Small intestine (tissue), 7 donors: ENCODE data around the gene ZBTB43. TPM values are rescaled to one million over a fixed set of nuclear protein-coding genes. Genes with fewer than 3 reads are reported as not detected.

Experiments
- DNase-seq, 2 donors: peaks; one replicate each; pipeline versions ENCODE4 v3.0.0 to v3.0.0-alpha.2; 2013
- FAIRE-seq: peaks from 2 replicates; lab custom pipeline; 2012; peaks lifted over from hg19 to GRCh38; lab: Jason Lieb, UNC
- H3K27ac ChIP-seq, 3 donors: one replicate each; pipeline ENCODE4 v1.5.1; 2013; ENCODE audit warnings: low read length in 2 of 3, mild to moderate bottlenecking in 2 of 3, control low read depth in 1 of 3, inconsistent platforms in 1 of 3, low read depth in 1 of 3, moderate library complexity in 1 of 3
- H3K27me3 ChIP-seq, 3 donors: one replicate each; pipeline ENCODE4 v1.6.1; 2013; ENCODE audit warnings: low read length in 3 of 3, inconsistent platforms in 1 of 3; ENCODE audit not compliant: control insufficient read depth in 3 of 3, insufficient read depth in 3 of 3
- H3K36me3 ChIP-seq, 3 donors: one replicate each; pipeline ENCODE4 v1.6.1; 2013; ENCODE audit warnings: low read length in 3 of 3, inconsistent platforms in 1 of 3, low read depth in 1 of 3, mild to moderate bottlenecking in 1 of 3, moderate library complexity in 1 of 3; ENCODE audit not compliant: control insufficient read depth in 3 of 3, insufficient read depth in 2 of 3
- H3K4me1 ChIP-seq, 3 donors: one replicate each; pipeline ENCODE4 v1.6.1; 2013; ENCODE audit warnings: low read length in 2 of 3, inconsistent platforms in 1 of 3, low read depth in 1 of 3, mild to moderate bottlenecking in 1 of 3, moderate library complexity in 1 of 3; ENCODE audit not compliant: control insufficient read depth in 3 of 3, insufficient read depth in 2 of 3
- H3K4me3 ChIP-seq, 3 donors: one replicate each; pipeline ENCODE4 v1.5.1; 2013; ENCODE audit warnings: low read length in 3 of 3, control low read depth in 1 of 3, inconsistent platforms in 1 of 3, low read depth in 1 of 3, mild to moderate bottlenecking in 1 of 3, moderate library complexity in 1 of 3
- H3K9me3 ChIP-seq, 2 donors: one replicate each; pipeline ENCODE4 v1.6.1; 2013; ENCODE audit warnings: low read depth in 1 of 2, low read length in 1 of 2; ENCODE audit not compliant: control insufficient read depth in 2 of 2, insufficient read depth in 1 of 2
- WGBS, 3 donors: extraction: QIAGEN DNeasy Blood & Tissue Kit; methylation state at CpG; one replicate each; pipeline ENCODE4 v1.1.7; 2013; 5-methylcytosine and 5-hydroxymethylcytosine counted together
- polyA plus RNA-seq, 4 donors: library from polyadenylated mRNA; stranded (reverse) in 3 of 4; unstranded in 1 of 4; fragments of 200-250 nt in 3 of 4; fragments of 120-200 nt in 1 of 4; gene quantifications; one replicate each; pipeline versions ENCODE4 v1.2.1 to v1.2.3, GENCODE V29; 2013
- donor health status: healthy with polysubstance abuse.
- donor health status: control.
- donor health status: control.
- donor health status: Bipolar disorder and iron deficiency.
- donor health status: healthy.

ZBTB43 gene
- polyA plus RNA-seq, 4 donors: 2.2 to 10.6 (median 4.3) TPM

DNA sequence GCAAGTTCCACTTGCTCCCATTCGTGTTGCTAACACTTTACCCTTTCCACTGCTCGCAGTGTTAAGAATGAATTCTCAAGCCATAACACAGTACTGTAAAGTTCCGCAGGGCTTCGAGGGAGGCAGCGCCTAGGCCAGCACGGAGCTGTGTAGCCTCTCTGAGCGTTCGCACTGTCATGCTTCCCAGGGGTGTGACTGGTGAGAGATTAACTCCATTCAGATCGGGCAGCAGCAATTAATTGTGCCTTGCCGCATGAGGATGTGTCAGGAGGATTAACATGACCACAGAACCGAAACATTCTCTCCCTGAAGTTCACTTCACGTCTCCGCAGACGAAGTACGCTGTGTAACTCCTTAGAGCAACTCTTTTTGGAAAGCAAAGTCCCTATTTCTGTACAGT, 78.8 kb downstream of the ZBTB43 start:
- 71 to 85% (median 80%) methylated on average over 15 of the region's 15 CpGs for WGBS, 3 donors
- Histone ChIP-seq H3K4me3 (no peak overlapping the region), H3K27ac (no peak overlapping the region), H3K27me3 (no peaks in the 10 kb centered on the region), H3K36me3 (peaks cover 2 to 38% (median 5%) of the 10 kb centered on the region in 3 donors), H3K4me1 (peaks cover 0 to 9% (median 0%) of the 10 kb centered on the region in 3 donors), H3K9me3 (no peaks in the 10 kb centered on the region)
- DNase-seq (peak; percentile 9 to 25), FAIRE-seq (no peak)

DNA sequence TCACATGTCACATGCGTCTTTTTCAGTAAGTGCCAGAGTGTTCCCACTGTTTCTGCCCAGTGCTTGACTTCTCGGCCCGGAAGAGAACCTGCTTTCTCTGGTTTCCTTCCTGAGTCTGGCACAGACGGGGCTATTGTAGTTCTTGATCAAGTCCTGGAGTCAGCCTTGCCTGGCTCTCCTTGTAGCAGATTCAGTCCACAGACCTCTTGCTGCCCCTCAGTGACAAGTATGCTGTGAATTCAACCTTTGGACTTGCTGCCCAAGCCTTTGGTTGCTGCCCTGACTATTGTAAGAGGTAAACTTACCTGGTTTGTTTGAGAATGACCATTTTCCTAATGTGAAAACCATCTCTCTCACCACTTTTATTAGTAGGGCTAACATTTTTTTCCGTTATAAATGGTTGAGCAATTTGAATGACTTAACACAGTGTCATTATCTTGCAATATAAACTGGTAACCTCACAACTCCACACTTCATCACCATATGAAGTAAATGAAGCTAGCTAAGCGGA, 80.3 kb downstream of the ZBTB43 start:
- no peak overlapping the region for H3K4me3 ChIP-seq
- H3K27me3 ChIP-seq: no peaks in the 10 kb centered on the region
- whole genome bisulfite sequencing, 3 donors: 78 to 84% (median 82%) methylated on average over 6 of the region's 6 CpGs
- H3K9me3 ChIP-seq: no peaks in the 10 kb centered on the region
- FAIRE-seq (no peak), DNase-seq (peak; percentile 17 to 72)
- peaks cover 0 to 9% (median 0%) of the 10 kb centered on the region in 3 donors for H3K4me1 ChIP-seq
- peak overlapping the region in 1 of 3 donors; percentile 67 for H3K27ac ChIP-seq
- H3K36me3 ChIP-seq: peaks cover 0 to 26% (median 3%) of the 10 kb centered on the region in 3 donors

DNA sequence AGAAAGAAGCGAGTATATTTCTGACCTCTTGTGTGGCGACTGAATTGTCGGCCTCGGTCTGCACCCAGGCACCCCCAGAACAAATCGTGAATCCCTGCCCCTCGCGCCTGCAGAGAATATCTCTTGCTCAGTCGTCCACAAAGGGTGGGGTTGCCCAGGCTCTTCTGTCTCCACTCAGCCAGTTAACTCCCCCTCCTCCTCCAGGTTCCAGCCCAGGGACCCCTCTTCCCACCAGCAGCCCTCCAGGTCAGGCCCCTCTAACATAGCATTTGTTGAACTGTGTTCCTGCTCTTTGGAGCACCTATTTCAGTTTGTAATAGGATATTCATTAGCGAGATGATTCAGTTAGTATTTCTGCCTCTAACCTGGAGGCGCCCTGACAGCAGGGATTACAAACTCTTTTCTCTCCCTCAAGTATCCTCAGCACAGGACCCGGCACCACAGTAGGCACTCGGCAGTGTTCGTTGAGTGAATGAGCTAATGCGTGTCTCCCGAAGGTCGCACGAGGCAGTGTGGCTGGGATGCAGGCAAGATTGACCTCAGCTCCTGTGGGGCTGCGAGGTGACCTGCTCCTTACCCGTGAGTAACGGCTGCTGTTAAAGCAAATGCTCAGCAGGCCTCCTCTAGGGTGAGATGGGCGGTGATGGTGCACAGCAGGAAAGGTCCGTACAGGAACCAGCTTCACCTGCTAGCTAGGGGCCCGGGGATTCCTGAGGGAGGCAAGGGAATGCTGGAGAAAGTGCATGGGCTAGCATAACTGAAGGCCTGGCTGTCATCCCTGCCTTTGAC, 81.4 kb downstream of the ZBTB43 start:
- no peak for FAIRE-seq
- H3K9me3 ChIP-seq: no peaks in the 10 kb centered on the region

DNA sequence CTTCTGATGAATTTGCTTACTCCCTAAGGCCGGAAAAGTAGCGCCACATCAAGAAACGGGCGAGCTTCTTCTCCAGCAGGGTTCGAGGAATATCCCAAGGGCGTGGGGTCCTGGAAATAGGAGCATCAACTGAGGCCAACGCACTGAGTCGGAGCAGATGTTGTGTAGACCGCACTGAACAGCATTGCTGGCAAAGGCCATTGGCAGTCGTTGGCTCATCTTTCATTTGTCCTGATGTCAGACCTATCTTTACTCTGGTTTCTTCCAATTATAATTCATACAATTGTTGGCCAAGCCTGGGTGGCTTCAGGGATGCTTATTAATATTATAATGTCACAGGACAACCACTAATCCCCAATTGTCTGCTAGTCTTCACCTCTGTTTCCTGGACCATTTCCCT, 82.1 kb downstream of the ZBTB43 start:
- no peaks in the 10 kb centered on the region for H3K9me3 ChIP-seq
- DNase-seq (no peak), FAIRE-seq (no peak)
- peaks cover 0 to 16% (median 0%) of the 10 kb centered on the region in 3 donors for H3K36me3 ChIP-seq
- H3K4me1 ChIP-seq: peaks cover 0 to 9% (median 0%) of the 10 kb centered on the region in 3 donors
- no peaks in the 10 kb centered on the region for H3K27me3 ChIP-seq
- H3K27ac ChIP-seq: no peak overlapping the region
- H3K4me3 ChIP-seq: no peak overlapping the region
- 81 to 97% (median 91%) methylated on average over 10 of the region's 10 CpGs for WGBS, 3 donors

More for the DNA sequence above, 81.4 kb downstream of the ZBTB43 start:
- Histone ChIP-seq H3K4me1 (peaks cover 0 to 9% (median 0%) of the 10 kb centered on the region in 3 donors), H3K27ac (no peak overlapping the region), H3K4me3 (no peak overlapping the region), H3K36me3 (peaks cover 0 to 16% (median 0%) of the 10 kb centered on the region in 3 donors), H3K27me3 (no peaks in the 10 kb centered on the region)
- 84 to 91% (median 86%) methylated on average over 23 of the region's 23 CpGs for WGBS, 3 donors
- DNase-seq: no peak

Other genes with a start within 250 kb of the ZBTB43 start
- under 1 TPM in 2 of 4 donors, not detected in 2; 0.13 to 0.75 TPM for gene LMX1B, start 191.1 kb upstream of the ZBTB43 start, polyA plus RNA-seq
- 10 to 100 TPM in 1 of 4 donors, 1 to 10 TPM in 3; 1.1 to 15.2 (median 2.2) TPM for gene ZBTB34, start 55.6 kb downstream of the ZBTB43 start, polyA plus RNA-seq
- 10 to 100 TPM; 16.6 to 53.3 (median 26.8) TPM for gene RALGPS1, start 109.7 kb downstream of the ZBTB43 start, polyA plus RNA-seq